ENCODE data around the gene CD8B2. TPM values are rescaled to one million over a fixed set of nuclear protein-coding genes. Genes with fewer than 3 reads are reported as not detected.
"Not testable (repeated sequence)": the region's sequence is repeated elsewhere in the genome, so short reads cannot be mapped to it uniquely, and the experiment has no call there.

CD8B2 gene
- not detected in 2 replicates for total RNA-seq (2013; cell fraction: nucleolus; rRNA removed)
- total RNA-seq (2014; rRNA removed) (not detected in 2 replicates), total RNA-seq (2014; rRNA removed; fragmentation: Illumina TruSeq; extraction: Trizol) (not detected in 2 replicates), total RNA-seq (2021) (not detected in 2 replicates), polyA plus RNA-seq (2011; rRNA removed) (0.07 and 0.08 TPM in 2 replicates), polyA plus RNA-seq (2014; fragmentation: Illumina TruSeq; extraction: Trizol) (not detected in 2 replicates), polyA plus RNA-seq (2014; fragmentation: Nextera tagmentation; extraction: Ambion mirVana) (under 1 TPM in 1 of 2 experiments, not detected in 1; 0.05 TPM), polyA plus RNA-seq (2014; rRNA removed) (not detected in 2 replicates), polyA plus RNA-seq (2016; fragmentation: Nextera tagmentation; extraction: Ambion mirVana) (not detected), polyA minus RNA-seq (2011; rRNA and poly(A)+ RNA removed) (0.29 and 0.46 TPM in 2 replicates), Bru-seq, nascent RNA (percentile 5 among the genes with signal in this experiment), BruChase-seq, experiment 1, labeled RNA remaining after a 6-hour chase (not detected), BruChase-seq, experiment 2, labeled RNA remaining after a 2-hour chase (percentile 3 among the genes with signal in this experiment)
- not detected for polyA plus RNA-seq (2011; ENCODE audit: low read depth)
- polyA plus RNA-seq (2011; cell fraction: cytosol; rRNA removed) = 0.07 and 0.13 TPM in 2 replicates
- 0.06 and 0.10 TPM in 2 replicates for polyA plus RNA-seq (2011; cell fraction: nucleus; rRNA removed)
- polyA plus RNA-seq (2012) = not detected in 2 replicates
- polyA minus RNA-seq (2011; cell fraction: cytosol; rRNA and poly(A)+ RNA removed) = not detected in 2 replicates
- polyA minus RNA-seq (2011; cell fraction: nucleus; rRNA and poly(A)+ RNA removed) = 0.48 and 0.60 TPM in 2 replicates
- long read RNA-seq, experiment 1 = 0 reads
- long read RNA-seq, experiment 2 = 0 reads

DNA sequence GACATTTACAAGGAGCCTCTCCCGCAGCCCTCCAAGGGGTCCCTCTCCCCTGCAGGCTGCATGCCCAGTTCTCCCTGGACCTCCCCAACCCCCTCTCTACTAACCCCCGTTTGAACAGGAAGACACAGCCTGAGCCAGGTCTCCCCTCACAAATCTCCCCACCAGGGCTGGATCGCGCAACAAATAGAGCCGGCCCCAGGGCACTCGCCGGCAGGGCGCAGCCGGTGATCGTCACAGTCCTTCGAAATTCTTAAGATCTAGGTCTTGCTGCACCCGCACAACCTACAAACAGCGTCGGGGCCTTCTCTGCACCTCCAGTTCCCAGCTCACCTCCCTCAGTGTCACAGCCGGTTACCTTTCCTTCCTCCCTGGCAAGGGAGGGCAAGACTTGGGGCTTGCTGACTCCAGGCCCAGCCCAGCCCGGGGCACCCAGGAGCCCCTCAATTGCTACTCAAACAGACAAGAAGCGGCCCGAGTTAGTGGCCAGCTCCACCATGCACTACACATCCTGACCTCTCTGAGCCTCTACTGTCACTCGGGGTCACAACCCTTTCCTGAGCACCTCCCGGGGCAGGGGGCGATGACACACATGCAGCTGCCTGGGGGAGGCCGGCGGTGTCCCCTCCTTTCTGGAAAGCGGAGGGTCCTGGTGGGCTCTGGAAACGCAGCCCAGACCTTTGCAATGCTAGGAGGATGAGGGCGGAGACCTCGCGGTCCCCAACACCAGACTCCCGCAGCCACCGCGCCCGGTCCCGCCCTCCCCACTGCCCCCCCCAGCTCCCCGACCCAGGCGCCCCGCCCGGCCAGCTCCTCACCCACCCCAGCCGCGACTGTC lies at the start of gene CD8B2:
Gene CD8B2 (plus strand): TSS at position 814 of the 835 bp plus-strand sequence. CDS start 63 bp downstream, outside the sequence.
- BruUV-seq (replicated peaks); H3K4me1 ChIP-seq (ENCODE audit: control insufficient read depth, insufficient read depth, low read length); H3K9me3 ChIP-seq (replicated peaks; ENCODE audit: control insufficient read depth, insufficient read depth, low read length); H3K27ac ChIP-seq (ENCODE audit: control insufficient read depth, insufficient read depth); H3K36me3 ChIP-seq (ENCODE audit: control insufficient read depth in 2 of 2, insufficient read depth in 2 of 2, low read length in 1 of 2); intact Hi-C loops (cut with micrococcal nuclease; ENCODE audit: unreplicated experiment); H3K4me2 ChIP-seq (ENCODE audit: control insufficient read depth, insufficient read depth); CTCF ChIA-PET; H4K20me1 ChIP-seq (ENCODE audit: control insufficient read depth, insufficient read depth); SMC1A ChIA-PET (ENCODE audit: uncharacterized antibody, unreplicated experiment); FAIRE-seq; H3K4me3 ChIP-seq; H3K9ac ChIP-seq (ENCODE audit: control insufficient read depth, insufficient read depth, low read length); H3K79me2 ChIP-seq (ENCODE audit: control insufficient read depth, insufficient read depth, low read length); ATAC-seq; DNase-seq (ENCODE audit: low read depth, low spot score); POLR2A ChIA-PET; H2AFZ ChIP-seq (ENCODE audit: control insufficient read depth, low read depth, low read length); RAD21 ChIA-PET (ENCODE audit: unreplicated experiment); H3K27me3 ChIP-seq (replicated peaks in 1 of 2; ENCODE audit: control insufficient read depth in 2 of 2, insufficient read depth in 2 of 2, low read length in 1 of 2); in situ Hi-C loops (cut with MboI): not testable (repeated sequence)
- 37% methylated on average over 15 of the region's 39 CpGs for WGBS (ENCODE audit: insufficient coverage, insufficient replicate concordance, low lambda C conversion rate, missing lambda C conversion rate)

DNA sequence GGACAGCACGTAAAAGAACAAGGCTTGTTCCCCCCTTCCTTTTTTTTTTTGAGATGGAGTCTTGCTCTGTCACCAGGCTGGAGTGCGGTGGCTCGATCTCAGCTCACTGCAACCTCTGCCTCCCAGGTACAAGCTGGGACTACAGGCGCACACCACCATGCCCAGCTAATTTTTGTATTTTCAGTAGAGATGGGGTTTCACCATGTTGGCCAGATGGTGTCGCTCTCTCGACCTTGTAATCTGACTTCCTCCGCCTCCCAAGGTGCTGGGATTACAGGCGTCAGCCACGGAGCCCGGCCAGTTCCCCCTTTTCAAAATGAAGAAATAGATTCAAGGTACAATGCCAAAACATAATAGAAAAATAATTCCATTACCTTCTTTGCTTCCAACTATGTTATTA lies 25.3 kb upstream of the CD8B2 start:
- BruUV-seq (replicated peaks); H2AFZ ChIP-seq (ENCODE audit: control insufficient read depth, low read depth, low read length); DNase-seq (ENCODE audit: low read depth, low spot score); H3K9ac ChIP-seq (ENCODE audit: control insufficient read depth, insufficient read depth, low read length); H3K36me3 ChIP-seq (ENCODE audit: control insufficient read depth in 2 of 2, insufficient read depth in 2 of 2, low read length in 1 of 2); FAIRE-seq; H3K79me2 ChIP-seq (ENCODE audit: control insufficient read depth, insufficient read depth, low read length); RAD21 ChIA-PET (ENCODE audit: unreplicated experiment); in situ Hi-C loops (cut with MboI); intact Hi-C loops (cut with micrococcal nuclease; ENCODE audit: unreplicated experiment); ATAC-seq; H3K4me1 ChIP-seq (ENCODE audit: control insufficient read depth, insufficient read depth, low read length); H3K4me3 ChIP-seq; H3K4me2 ChIP-seq (ENCODE audit: control insufficient read depth, insufficient read depth); H3K27me3 ChIP-seq (replicated peaks in 1 of 2; ENCODE audit: control insufficient read depth in 2 of 2, insufficient read depth in 2 of 2, low read length in 1 of 2); H3K9me3 ChIP-seq (replicated peaks; ENCODE audit: control insufficient read depth, insufficient read depth, low read length); H3K27ac ChIP-seq (ENCODE audit: control insufficient read depth, insufficient read depth); POLR2A ChIA-PET; SMC1A ChIA-PET (ENCODE audit: uncharacterized antibody, unreplicated experiment); H4K20me1 ChIP-seq (ENCODE audit: control insufficient read depth, insufficient read depth): not testable (repeated sequence)
- WGBS (ENCODE audit: insufficient coverage, insufficient replicate concordance, low lambda C conversion rate, missing lambda C conversion rate) = 63% methylated on average over 9 of the region's 10 CpGs
- CTCF ChIA-PET = interaction anchor here (0.7 kb wide), 1 partner anchor 117 kb away, joined by 3 read pairs; no protein-coding TSS in a partner anchor

DNA sequence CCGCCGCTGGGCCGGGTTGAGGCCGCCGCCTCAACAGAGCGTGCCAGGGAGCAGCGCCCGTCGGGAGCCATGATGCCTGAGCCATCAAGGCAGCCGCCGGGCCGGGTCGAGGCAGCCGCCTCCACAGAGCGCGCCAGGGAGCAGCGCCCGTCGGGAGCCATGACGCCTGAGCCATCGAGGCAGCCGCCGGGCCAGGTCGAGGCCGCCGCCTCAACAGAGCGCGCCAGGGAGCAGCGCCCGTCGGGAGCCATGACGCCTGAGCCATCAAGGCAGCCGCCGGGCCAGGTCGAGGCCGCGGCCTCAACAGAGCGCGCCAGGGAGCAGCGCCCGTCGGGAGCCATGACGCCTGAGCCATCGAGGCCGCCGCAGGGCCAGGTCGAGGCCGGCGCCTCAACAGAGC lies 19.6 kb upstream of the CD8B2 start:
- FAIRE-seq; ATAC-seq; H3K4me3 ChIP-seq; H2AFZ ChIP-seq (ENCODE audit: control insufficient read depth, low read depth, low read length); H3K36me3 ChIP-seq (ENCODE audit: control insufficient read depth in 2 of 2, insufficient read depth in 2 of 2, low read length in 1 of 2); H3K4me2 ChIP-seq (ENCODE audit: control insufficient read depth, insufficient read depth); CTCF ChIA-PET; intact Hi-C loops (cut with micrococcal nuclease; ENCODE audit: unreplicated experiment); SMC1A ChIA-PET (ENCODE audit: uncharacterized antibody, unreplicated experiment); in situ Hi-C loops (cut with MboI); H3K27me3 ChIP-seq (replicated peaks in 1 of 2; ENCODE audit: control insufficient read depth in 2 of 2, insufficient read depth in 2 of 2, low read length in 1 of 2); H3K27ac ChIP-seq (ENCODE audit: control insufficient read depth, insufficient read depth); H3K9ac ChIP-seq (ENCODE audit: control insufficient read depth, insufficient read depth, low read length); H3K9me3 ChIP-seq (replicated peaks; ENCODE audit: control insufficient read depth, insufficient read depth, low read length); POLR2A ChIA-PET; RAD21 ChIA-PET (ENCODE audit: unreplicated experiment); H4K20me1 ChIP-seq (ENCODE audit: control insufficient read depth, insufficient read depth); DNase-seq (ENCODE audit: low read depth, low spot score); BruUV-seq (replicated peaks); H3K79me2 ChIP-seq (ENCODE audit: control insufficient read depth, insufficient read depth, low read length); H3K4me1 ChIP-seq (ENCODE audit: control insufficient read depth, insufficient read depth, low read length): not testable (repeated sequence)
- WGBS (ENCODE audit: insufficient coverage, insufficient replicate concordance, low lambda C conversion rate, missing lambda C conversion rate) = 92% methylated on average over 36 of the region's 49 CpGs

All from GM12878 (cell line).